Neural cell (in vitro differentiated cells): ENCODE measurements around the gene INPP1. TPM values are rescaled to one million over a fixed set of nuclear protein-coding genes. Genes with fewer than 3 reads are reported as not detected.
"Not testable (repeated sequence)": the region's sequence is repeated elsewhere in the genome, so short reads cannot be mapped to it uniquely, and the experiment has no call there.

Experiments
- H2AFZ ChIP-seq: fragments of 200-600, 300-800 bp; sonication (generic), shearing (Covaris generic); 2 replicates; pipeline ENCODE4 v1.6.0; 2014; ENCODE audit warnings: low read depth, mild to moderate bottlenecking, antibody characterized with exemption, low read length, moderate library complexity
- H3F3A ChIP-seq: fragments of 200-600 bp; shearing (Covaris generic); 2 replicates; pipeline ENCODE4 v1.6.1; 2016; ENCODE audit warnings: mild to moderate bottlenecking, moderate library complexity, mixed read lengths, antibody characterized with exemption, low read length; ENCODE audit not compliant: insufficient read depth, poor library complexity, severe bottlenecking
- H3K27ac ChIP-seq: fragments of 200-600, 300-800 bp; sonication (generic), shearing (Covaris generic); 2 replicates; pipeline ENCODE4 v1.5.1; 2014; ENCODE audit warnings: mild to moderate bottlenecking, low read length, moderate library complexity
- H3K27me3 ChIP-seq: fragments of 300-800, 200-600 bp; sonication (generic), shearing (Covaris generic); 2 replicates; pipeline ENCODE4 v1.6.0; 2014; ENCODE audit warnings: mild to moderate bottlenecking, low read depth, low read length, moderate library complexity; ENCODE audit not compliant: insufficient read depth
- H3K36me3 ChIP-seq: fragments of 300-800, 200-600 bp; sonication (generic), shearing (Covaris generic); 2 replicates; pipeline ENCODE4 v1.5.1; 2014; ENCODE audit warnings: mild to moderate bottlenecking, antibody characterized with exemption, low read length, moderate library complexity; ENCODE audit not compliant: insufficient read depth
- H3K4me2 ChIP-seq: fragments of 300-800, 200-600 bp; sonication (generic), shearing (Covaris generic); 2 replicates; pipeline ENCODE4 v1.6.0; 2014; ENCODE audit warnings: mild to moderate bottlenecking, low read length
- H3K4me3 ChIP-seq: fragments of 300-800, 200-600 bp; sonication (generic), shearing (Covaris generic); 2 replicates; pipeline ENCODE4 v1.5.1; 2014; ENCODE audit warnings: mild to moderate bottlenecking, low read length, moderate library complexity
- H3K79me2 ChIP-seq: fragments of 200-600 bp; shearing (Covaris generic); replicated peaks from 2 replicates; pipeline ENCODE4 v1.6.0; 2014; ENCODE audit warnings: mild to moderate bottlenecking, low read length, moderate library complexity; ENCODE audit not compliant: insufficient read depth
- H3K9ac ChIP-seq: fragments of 300-800, 200-600 bp; sonication (generic), shearing (Covaris generic); 2 replicates; pipeline ENCODE4 v1.6.1; 2016; ENCODE audit warnings: mild to moderate bottlenecking, low read length, mixed read lengths
- H3K9me2 ChIP-seq: fragments of 200-600 bp; shearing (Covaris generic); 2 replicates; pipeline ENCODE4 v1.6.1; 2016; ENCODE audit warnings: mild to moderate bottlenecking, low read length, mixed read lengths; ENCODE audit not compliant: insufficient read depth
- H3K9me3 ChIP-seq: fragments of 200-600, 300-800 bp; sonication (generic), shearing (Covaris generic); 2 replicates; pipeline ENCODE4 v1.6.1; 2016; ENCODE audit warnings: mild to moderate bottlenecking, mixed run types, low read length, moderate library complexity, mixed read lengths
- H4K20me1 ChIP-seq: fragments of 200-600 bp; shearing (Covaris generic); 2 replicates; pipeline ENCODE4 v1.6.1; 2016; ENCODE audit warnings: mild to moderate bottlenecking, mixed run types; ENCODE audit not compliant: insufficient read depth
- EP300 ChIP-seq: fragments of 450-650 bp; conservative IDR thresholded peaks from 2 replicates; pipeline ENCODE4 v1.6.1; 2014; ENCODE audit warnings: antibody characterized with exemption, mild to moderate bottlenecking, moderate library complexity; ENCODE audit not compliant: poor library complexity, severe bottlenecking
- EZH2 ChIP-seq: fragments of 200-600, 300-800 bp; shearing (Covaris generic), sonication (generic); IDR thresholded peaks from 2 replicates; pipeline ENCODE4 v1.6.1; 2014; ENCODE audit warnings: antibody characterized with exemption, low read length, borderline replicate concordance, mild to moderate bottlenecking; ENCODE audit not compliant: insufficient read depth, poor library complexity, severe bottlenecking
- MXI1 ChIP-seq: fragments of 450-650 bp; conservative IDR thresholded peaks from 2 replicates; pipeline ENCODE4 v1.6.1; 2014; ENCODE audit warnings: antibody characterized with exemption, mild to moderate bottlenecking; ENCODE audit not compliant: poor library complexity, severe bottlenecking
- POLR2AphosphoS5 ChIP-seq: IDR thresholded peaks from 2 replicates; pipeline ENCODE4 v1.6.1; 2012
- RAD21 ChIP-seq: fragments of 450-650 bp; conservative IDR thresholded peaks from 2 replicates; pipeline ENCODE4 v1.6.1; 2014; ENCODE audit warnings: antibody characterized with exemption, mild to moderate bottlenecking, moderate library complexity
- SMC3 ChIP-seq: fragments of 450-650 bp; conservative IDR thresholded peaks from 2 replicates; pipeline ENCODE4 v1.6.1; 2014; ENCODE audit warnings: antibody characterized with exemption, mild to moderate bottlenecking, moderate library complexity; ENCODE audit not compliant: poor library complexity
- TAF1 ChIP-seq: IDR thresholded peaks from 2 replicates; pipeline ENCODE4 v1.6.1; 2012; ENCODE audit warnings: low read depth
- polyA plus RNA-seq: library from polyadenylated mRNA; depleted of rRNA; stranded (reverse); fragments of >200 nt; gene quantifications from 2 replicates; pipeline ENCODE4 v1.2.3, GENCODE V29; 2014
- TF ChIP-seq, protein P1 (sequence below): IDR thresholded peaks from 2 replicates; pipeline ENCODE4 v1.6.1; 2012; ENCODE audit warnings: borderline replicate concordance
- TF ChIP-seq, protein P2 (sequence below): fragments of 450-650 bp; IDR thresholded peaks from 2 replicates; pipeline ENCODE4 v1.5.1; 2014; ENCODE audit warnings: antibody characterized with exemption, mild to moderate bottlenecking, moderate library complexity; ENCODE audit not compliant: poor library complexity, severe bottlenecking

The INPP1 gene
- polyA plus RNA-seq, 1 donor from 2014 or later: 15.1 TPM

DNA sequence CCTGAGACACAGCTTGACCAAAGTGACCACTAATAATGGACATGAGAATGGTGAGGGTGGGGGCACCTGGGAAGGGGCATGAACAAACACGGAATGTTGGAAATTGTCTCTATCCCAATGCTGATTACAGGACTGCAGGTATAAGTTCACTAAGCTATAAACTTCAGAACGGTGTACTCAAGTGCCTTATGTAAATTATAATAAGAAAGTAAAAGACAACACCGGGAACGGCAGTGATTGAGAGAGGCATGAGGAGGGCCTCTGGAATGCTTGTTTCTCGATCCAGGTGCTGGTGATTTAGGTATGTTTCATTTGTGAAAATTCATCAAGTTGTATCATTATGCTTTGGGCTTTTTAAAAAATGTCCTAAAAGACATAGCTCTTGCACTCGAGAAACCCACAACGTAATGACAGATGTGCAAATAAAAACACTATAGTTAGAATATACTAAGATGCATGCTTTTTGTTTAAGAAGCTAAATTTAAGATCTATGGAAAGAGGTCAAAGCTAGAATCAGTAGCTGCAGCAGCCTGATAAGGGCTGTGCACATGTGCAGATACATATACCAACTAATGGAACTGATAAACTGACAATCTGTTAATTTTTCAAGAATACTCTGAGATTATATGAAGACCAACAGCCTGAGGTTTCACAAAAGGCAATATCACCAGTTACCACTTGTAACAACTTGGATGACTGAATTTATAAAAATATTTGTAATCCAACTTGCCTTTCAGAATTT, 31.3 kb upstream of the INPP1 start:
- H3K9me2 ChIP-seq: no peaks in the 10 kb centered on the region
- no peaks in the 10 kb centered on the region for H3K79me2 ChIP-seq
- TF ChIP-seq, protein P1, sequence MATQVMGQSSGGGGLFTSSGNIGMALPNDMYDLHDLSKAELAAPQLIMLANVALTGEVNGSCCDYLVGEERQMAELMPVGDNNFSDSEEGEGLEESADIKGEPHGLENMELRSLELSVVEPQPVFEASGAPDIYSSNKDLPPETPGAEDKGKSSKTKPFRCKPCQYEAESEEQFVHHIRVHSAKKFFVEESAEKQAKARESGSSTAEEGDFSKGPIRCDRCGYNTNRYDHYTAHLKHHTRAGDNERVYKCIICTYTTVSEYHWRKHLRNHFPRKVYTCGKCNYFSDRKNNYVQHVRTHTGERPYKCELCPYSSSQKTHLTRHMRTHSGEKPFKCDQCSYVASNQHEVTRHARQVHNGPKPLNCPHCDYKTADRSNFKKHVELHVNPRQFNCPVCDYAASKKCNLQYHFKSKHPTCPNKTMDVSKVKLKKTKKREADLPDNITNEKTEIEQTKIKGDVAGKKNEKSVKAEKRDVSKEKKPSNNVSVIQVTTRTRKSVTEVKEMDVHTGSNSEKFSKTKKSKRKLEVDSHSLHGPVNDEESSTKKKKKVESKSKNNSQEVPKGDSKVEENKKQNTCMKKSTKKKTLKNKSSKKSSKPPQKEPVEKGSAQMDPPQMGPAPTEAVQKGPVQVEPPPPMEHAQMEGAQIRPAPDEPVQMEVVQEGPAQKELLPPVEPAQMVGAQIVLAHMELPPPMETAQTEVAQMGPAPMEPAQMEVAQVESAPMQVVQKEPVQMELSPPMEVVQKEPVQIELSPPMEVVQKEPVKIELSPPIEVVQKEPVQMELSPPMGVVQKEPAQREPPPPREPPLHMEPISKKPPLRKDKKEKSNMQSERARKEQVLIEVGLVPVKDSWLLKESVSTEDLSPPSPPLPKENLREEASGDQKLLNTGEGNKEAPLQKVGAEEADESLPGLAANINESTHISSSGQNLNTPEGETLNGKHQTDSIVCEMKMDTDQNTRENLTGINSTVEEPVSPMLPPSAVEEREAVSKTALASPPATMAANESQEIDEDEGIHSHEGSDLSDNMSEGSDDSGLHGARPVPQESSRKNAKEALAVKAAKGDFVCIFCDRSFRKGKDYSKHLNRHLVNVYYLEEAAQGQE: no peak
- TF ChIP-seq POLR2AphosphoS5 (no peak), TAF1 (no peak), EP300 (no peak), RAD21 (no peak), SMC3 (no peak), MXI1 (no peak), EZH2 (no peak)
- TF ChIP-seq, protein P2, sequence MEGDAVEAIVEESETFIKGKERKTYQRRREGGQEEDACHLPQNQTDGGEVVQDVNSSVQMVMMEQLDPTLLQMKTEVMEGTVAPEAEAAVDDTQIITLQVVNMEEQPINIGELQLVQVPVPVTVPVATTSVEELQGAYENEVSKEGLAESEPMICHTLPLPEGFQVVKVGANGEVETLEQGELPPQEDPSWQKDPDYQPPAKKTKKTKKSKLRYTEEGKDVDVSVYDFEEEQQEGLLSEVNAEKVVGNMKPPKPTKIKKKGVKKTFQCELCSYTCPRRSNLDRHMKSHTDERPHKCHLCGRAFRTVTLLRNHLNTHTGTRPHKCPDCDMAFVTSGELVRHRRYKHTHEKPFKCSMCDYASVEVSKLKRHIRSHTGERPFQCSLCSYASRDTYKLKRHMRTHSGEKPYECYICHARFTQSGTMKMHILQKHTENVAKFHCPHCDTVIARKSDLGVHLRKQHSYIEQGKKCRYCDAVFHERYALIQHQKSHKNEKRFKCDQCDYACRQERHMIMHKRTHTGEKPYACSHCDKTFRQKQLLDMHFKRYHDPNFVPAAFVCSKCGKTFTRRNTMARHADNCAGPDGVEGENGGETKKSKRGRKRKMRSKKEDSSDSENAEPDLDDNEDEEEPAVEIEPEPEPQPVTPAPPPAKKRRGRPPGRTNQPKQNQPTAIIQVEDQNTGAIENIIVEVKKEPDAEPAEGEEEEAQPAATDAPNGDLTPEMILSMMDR: no peak
- H3K9me3 ChIP-seq: no peaks in the 10 kb centered on the region
- H3K36me3 ChIP-seq: no peaks in the 10 kb centered on the region
- H3K9ac ChIP-seq: no peak overlapping the region
- H4K20me1 ChIP-seq: no peaks in the 10 kb centered on the region
- no peak overlapping the region for H3K27ac ChIP-seq
- no peaks in the 10 kb centered on the region for H3F3A ChIP-seq
- no peak overlapping the region for H2AFZ ChIP-seq
- H3K27me3 ChIP-seq: no peaks in the 10 kb centered on the region
- no peak overlapping the region for H3K4me3 ChIP-seq
- H3K4me2 ChIP-seq: no peak overlapping the region

DNA sequence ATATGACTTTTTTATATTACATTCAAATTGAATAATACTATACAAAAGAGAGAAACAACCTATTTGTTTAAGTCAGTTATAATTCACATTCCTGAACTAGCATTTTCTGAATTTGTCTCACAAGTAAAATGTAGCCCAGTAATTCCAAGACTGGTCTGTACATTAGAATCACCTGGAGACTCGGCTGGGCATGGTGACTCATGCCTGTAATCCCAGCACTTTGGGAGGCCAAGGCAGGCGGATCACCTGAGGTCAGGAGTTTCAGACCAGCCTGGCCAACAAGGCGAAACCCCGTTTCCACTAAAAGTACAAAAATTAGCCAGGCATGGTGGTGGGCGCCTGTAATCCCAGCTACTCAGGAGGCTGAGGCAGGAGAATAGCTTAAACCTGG, 30.8 kb upstream of the INPP1 start:
- not testable (repeated sequence) for H3K9me2 ChIP-seq, H3F3A ChIP-seq, H3K9ac ChIP-seq, H2AFZ ChIP-seq, H3K27me3 ChIP-seq, H3K9me3 ChIP-seq, H3K27ac ChIP-seq, H3K4me3 ChIP-seq, H3K79me2 ChIP-seq, H3K36me3 ChIP-seq, H4K20me1 ChIP-seq, H3K4me2 ChIP-seq

DNA sequence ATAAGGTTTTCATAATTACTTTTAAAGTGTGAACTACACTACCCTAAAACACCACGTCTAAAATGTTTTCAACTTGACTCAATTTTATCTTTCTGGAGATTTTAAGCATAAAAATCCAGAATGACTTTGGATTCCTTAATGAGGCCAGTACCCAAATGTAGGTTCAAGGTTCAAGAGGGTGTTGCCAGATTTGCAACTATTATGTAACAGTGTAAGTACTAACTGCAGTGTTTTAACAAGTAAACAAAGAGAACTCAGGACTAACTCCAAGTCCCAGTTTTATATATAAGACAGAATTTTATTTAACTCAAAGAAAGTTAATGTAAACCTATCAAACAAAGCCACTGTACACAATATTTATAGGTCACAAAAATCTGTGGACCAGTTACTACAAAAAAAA, 29.5 kb upstream of the INPP1 start:
- no peaks in the 10 kb centered on the region for H3K27me3 ChIP-seq
- no peak overlapping the region for H3K4me2 ChIP-seq
- no peak overlapping the region for H3K27ac ChIP-seq
- H3F3A ChIP-seq: no peaks in the 10 kb centered on the region
- TF ChIP-seq SMC3 (no peak), EP300 (no peak), TAF1 (no peak), EZH2 (no peak)
- TF ChIP-seq, protein P2: no peak
- TF ChIP-seq, protein P1: no peak
- H3K79me2 ChIP-seq: peaks cover 5% of the 10 kb centered on the region
- no peak overlapping the region for H3K9ac ChIP-seq
- H3K4me3 ChIP-seq: no peak overlapping the region
- no peaks in the 10 kb centered on the region for H3K9me2 ChIP-seq
- no peaks in the 10 kb centered on the region for H3K36me3 ChIP-seq
- no peak overlapping the region for H2AFZ ChIP-seq
- no peaks in the 10 kb centered on the region for H4K20me1 ChIP-seq
- no peaks in the 10 kb centered on the region for H3K9me3 ChIP-seq
